Activated naive CD4-positive, alpha-beta T cell treated with anti-CD3 and anti-CD28 coated beads for 36 hours (primary cell): ENCODE measurements around the gene CIPC. TPM values are rescaled to one million over a fixed set of nuclear protein-coding genes. Genes with fewer than 3 reads are reported as not detected.

Experiments
- CTCF ChIA-PET: fragments of 350-600 bp; sonication (Branson Sonifier 250); formaldehyde crosslinking; loops from one replicate; lab custom pipeline; 2021; ENCODE audit warnings: antibody characterized with exemption; lab: Charles Lee
- DNase-seq: peaks from one replicate; pipeline ENCODE4 v3.0.0-alpha.2; 2020
- H3K27ac Mint-ChIP-seq: one replicate; pipeline ENCODE4 v1.8.0; 2021; ENCODE audit warnings: mild to moderate bottlenecking, mixed read lengths
- H3K27me3 Mint-ChIP-seq: one replicate; pipeline ENCODE4 v1.8.0; 2021; ENCODE audit warnings: low read depth, mixed read lengths
- H3K36me3 Mint-ChIP-seq: one replicate; pipeline ENCODE4 v1.8.0; 2021; ENCODE audit warnings: low read depth, mixed read lengths
- H3K4me1 Mint-ChIP-seq: one replicate; pipeline ENCODE4 v1.8.0; 2021; ENCODE audit warnings: low read depth, mixed read lengths
- H3K4me3 Mint-ChIP-seq: one replicate; pipeline ENCODE4 v1.8.0; 2021; ENCODE audit warnings: mild to moderate bottlenecking, moderate library complexity, mixed read lengths
- H3K9me3 Mint-ChIP-seq: one replicate; pipeline ENCODE4 v1.8.0; 2021; ENCODE audit warnings: mixed read lengths
- intact Hi-C: fragments of 100-400 bp; cut with micrococcal nuclease; formaldehyde crosslinking; loops from one replicate; pipeline ENCODE4 v1.15.1; 2023
- total RNA-seq, 2 experiments: library from RNA; stranded (reverse); gene quantifications; one replicate each; pipeline ENCODE4 v1.2.3, GENCODE V29; 2021

Gene CIPC
- total RNA-seq, 2 experiments from 2014 or later = 5.6 to 6.1 TPM

DNA sequence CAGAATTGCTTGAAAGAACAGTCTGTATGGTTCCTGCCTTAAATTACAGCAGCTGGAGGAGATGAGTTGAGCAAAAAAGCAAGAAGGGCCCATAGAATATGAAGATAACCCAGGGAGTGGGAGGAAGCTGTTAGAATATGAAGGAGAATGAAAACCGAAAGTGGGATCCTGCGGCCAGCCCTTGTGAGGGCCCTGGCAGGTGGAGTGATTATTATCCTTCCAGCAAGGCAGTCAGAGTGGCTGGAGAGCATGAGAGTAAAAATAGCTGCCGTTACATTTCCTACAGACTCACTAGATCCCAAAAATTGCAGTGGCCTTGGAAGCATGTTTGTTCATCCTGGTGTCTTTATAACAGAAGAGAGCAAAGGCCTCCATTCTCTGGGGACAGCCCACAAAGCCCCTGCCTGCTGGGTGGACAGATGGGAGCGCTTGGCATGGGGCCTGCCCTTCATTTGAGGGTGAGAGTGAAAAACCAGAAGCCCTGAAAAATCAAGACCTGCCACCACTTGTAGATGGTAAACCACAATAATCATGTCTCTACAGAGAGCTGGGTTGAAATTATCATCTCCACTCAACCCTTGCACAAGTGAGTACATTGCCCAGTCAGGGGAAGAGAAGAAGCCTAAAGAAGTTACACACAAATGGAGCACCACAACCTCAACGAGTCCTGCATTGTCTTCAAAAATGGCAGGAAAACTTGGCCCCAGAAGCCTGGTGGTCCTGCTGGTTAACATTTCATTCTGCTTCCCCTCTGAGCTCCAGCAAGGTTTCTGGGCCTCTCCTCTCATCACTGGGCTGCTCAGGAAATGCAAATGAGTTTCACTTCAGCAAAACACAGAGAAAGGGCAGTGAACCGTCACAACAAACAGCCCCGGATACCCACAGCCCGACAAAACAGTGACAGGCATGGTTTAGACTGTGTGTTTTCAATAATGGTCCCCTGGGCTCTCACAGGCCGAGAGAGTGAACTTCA, 23.0 kb downstream of the CIPC start:
- peak overlapping the region; percentile 1 for H3K4me3 Mint-ChIP-seq
- peak overlapping the region; percentile 75 for H3K27ac Mint-ChIP-seq

DNA sequence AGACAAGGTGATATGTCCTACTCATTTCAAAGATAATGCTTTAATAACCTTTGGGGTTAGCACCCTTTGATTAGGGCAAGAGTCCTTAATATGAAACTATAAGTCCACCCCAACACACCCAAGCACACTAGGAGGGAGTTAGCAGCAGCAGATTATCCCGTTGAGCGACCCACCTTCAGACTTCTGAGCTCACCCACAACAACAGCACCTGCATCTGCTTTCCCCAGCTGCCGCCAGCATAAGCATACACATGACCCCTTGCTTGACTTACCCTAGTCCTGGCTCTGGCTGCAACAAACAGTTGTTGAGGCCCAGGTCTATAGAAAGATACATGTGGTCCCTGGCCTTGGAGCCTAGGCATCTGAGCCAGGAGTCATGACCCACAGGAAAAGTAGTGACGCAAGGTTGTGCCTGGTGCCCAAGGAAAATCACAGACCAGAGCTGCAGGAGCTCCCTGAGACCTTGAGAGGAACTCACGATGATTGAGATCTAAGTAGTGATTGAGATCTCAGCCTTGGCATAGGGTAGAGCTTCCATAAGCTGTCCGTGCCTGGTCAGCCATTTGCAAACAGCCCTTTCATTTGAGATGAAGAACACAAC, 24.6 kb downstream of the CIPC start:
- no peaks in the 10 kb centered on the region for H3K9me3 Mint-ChIP-seq
- H3K4me1 Mint-ChIP-seq = peaks cover 36% of the 10 kb centered on the region
- peaks cover 6% of the 10 kb centered on the region for H3K36me3 Mint-ChIP-seq
- no peak overlapping the region for H3K4me3 Mint-ChIP-seq
- peaks cover 16% of the 10 kb centered on the region for H3K27me3 Mint-ChIP-seq
- CTCF ChIA-PET = interaction anchor here (1.2 to 2.7 kb wide), 3 partner anchors 30 to 209 kb away, joined by 3 to 16 read pairs (median 3); no protein-coding TSS in a partner anchor
- H3K27ac Mint-ChIP-seq = no peak overlapping the region
- intact Hi-C loops = no loop called here
- DNase-seq = no peak

More for the DNA sequence above, 23.0 kb downstream of the CIPC start:
- intact Hi-C loops = no loop called here
- Mint-ChIP-seq H3K36me3 (peaks cover 6% of the 10 kb centered on the region), H3K9me3 (no peaks in the 10 kb centered on the region), H3K4me1 (peaks cover 36% of the 10 kb centered on the region), H3K27me3 (peaks cover 14% of the 10 kb centered on the region)
- CTCF ChIA-PET = interaction anchor here (1.2 to 1.5 kb wide), 2 partner anchors 53 to 248 kb away, joined by 3 to 4 read pairs; no protein-coding TSS in a partner anchor
- DNase-seq = peak; percentile 59

DNA sequence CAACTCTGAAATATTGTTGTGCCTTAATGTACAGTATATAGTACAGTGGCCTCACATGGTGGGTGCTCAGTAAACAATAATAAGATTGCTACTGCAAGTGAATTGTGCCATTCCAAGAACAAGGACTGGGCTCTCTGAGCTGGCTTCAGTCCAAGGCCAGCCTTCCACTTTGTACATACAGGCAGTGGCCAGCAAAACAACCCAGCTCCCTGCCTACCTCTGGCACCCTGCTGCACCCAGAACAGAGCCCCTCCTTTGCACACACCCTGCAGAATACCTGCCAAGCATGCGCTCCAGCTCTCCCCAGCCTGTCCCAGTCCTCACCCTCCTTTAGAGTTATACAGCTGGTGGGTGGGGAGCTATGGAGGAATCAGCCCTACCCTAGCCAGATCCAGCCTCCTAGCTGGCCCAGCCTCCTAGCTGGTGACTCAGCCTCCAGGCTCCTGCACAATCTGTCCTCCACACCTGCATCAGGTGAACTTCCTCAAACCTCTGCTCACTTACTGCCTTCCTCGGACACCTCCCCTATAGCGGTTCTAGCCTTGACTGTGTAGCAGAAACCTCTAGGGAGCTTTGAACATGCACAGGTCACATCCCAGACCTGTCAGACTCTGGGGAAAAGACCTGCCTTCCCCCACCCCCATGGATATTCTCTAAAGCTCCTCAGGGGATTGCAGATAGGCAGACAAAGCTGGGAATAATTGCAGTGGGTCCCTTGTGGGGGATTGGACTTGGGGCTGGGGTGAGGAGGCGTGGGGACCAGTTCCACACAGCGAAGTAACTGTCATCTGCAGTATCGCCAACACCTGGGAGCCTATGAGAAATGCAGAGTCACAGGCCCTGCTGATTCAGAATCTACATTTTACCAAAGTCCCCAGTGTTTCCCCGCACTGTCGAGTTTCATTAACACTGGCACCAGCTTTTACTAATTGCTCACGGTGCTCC, 25.6 kb downstream of the CIPC start:
- Mint-ChIP-seq H3K4me1 (peaks cover 36% of the 10 kb centered on the region), H3K27me3 (peaks cover 16% of the 10 kb centered on the region), H3K27ac (peak overlapping the region; percentile 42), H3K4me3 (peak overlapping the region; percentile 77), H3K9me3 (no peaks in the 10 kb centered on the region), H3K36me3 (peaks cover 6% of the 10 kb centered on the region)
- intact Hi-C loops = loop anchor here (1.0 kb wide), 1 partner anchor 53 kb away; no protein-coding TSS in a partner anchor
- CTCF ChIA-PET = interaction anchor here (0.6 to 2.7 kb wide), 26 partner anchors 7 to 1104 kb away, joined by 3 to 17 read pairs (median 4); partner anchors contain the start of gene CIPC
- peak; percentile 51 for DNase-seq

DNA sequence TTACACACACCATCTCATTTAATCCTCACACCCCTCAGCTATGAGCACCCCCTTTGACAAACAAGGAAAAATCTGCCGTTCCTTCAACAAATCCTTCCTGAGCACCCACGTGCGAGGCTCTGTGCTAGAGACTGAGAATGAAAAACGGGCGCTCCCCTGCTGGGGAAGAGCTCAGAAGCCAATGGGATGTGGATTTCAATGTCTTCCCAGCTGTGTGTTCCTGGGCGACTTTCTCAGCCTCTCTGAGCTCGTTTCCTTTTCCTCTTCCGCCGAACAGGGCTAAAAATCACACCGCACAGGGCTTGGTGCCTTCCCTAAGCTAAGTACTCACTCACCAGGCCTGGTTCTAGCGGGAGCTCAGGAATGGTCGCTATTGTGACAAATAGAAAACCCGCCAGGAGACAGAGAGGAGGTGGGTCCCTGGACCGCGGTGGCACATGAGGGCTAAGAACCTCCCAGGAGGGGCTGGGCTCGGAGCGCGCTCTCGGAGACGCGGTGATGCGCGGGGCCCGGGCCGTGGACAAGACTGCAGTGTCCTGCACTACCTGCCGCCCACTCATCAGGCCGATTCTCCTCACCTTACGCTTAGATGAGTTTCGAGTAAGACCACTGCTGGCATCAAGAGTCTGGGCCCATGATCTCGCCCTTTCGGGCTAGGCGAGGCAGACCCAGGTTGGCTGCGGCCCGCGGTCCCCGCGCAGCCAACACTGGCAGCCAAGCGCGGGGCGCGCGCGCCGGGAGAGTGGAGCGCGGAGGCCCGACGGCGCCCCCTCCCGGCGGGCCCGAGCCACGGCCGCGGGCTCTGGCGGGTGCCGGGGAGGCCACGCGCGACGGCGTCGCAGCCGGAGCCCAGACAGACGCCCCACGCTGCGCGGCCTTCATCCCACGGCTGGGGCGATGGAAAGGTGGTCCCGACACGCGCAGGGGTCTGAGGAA, 26.6 kb downstream of the CIPC start:
- peaks cover 36% of the 10 kb centered on the region for H3K4me1 Mint-ChIP-seq

DNA sequence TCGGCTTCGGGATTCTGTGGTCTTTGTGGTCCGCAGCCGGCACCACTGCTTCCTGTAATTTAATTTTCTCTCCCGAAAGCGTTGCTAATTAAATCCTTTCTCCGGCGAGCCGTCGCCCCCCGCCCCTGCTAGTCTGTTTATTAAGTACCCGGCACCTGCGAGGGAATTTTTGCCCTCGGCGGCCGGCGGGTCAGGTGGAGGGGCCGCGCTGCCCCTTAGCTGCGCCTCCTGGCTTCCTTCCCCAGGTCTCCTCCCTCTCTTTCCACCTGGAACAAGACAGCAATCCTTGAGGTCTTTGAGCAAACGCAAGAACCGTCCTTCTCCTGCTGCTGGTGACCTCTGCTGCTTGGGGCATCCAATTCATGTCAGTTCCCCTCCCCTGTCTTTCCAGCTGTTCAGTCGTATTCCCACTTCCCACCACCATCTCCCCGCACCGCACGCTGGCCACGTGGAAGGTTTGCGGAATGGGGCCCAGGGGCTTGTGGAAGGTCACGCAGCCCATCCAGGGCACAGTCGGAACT, 27.3 kb downstream of the CIPC start:
- Mint-ChIP-seq H3K9me3 (no peaks in the 10 kb centered on the region), H3K27me3 (peaks cover 16% of the 10 kb centered on the region), H3K4me1 (peaks cover 31% of the 10 kb centered on the region), H3K36me3 (peaks cover 6% of the 10 kb centered on the region), H3K27ac (no peak overlapping the region), H3K4me3 (peak overlapping the region; percentile 44)
- intact Hi-C loops = loop anchor here (1.0 kb wide), 1 partner anchor 27 kb away; the partner anchor contains the start of gene CIPC
- CTCF ChIA-PET = interaction anchor here (1.1 to 2.1 kb wide), 4 partner anchors 12 to 225 kb away, joined by 3 to 14 read pairs (median 3); no protein-coding TSS in a partner anchor
- DNase-seq = no peak

More for the DNA sequence above, 26.6 kb downstream of the CIPC start:
- Mint-ChIP-seq H3K27ac (peak overlapping the region; percentile 42), H3K27me3 (peaks cover 16% of the 10 kb centered on the region), H3K9me3 (no peaks in the 10 kb centered on the region), H3K36me3 (peaks cover 6% of the 10 kb centered on the region), H3K4me3 (peak overlapping the region; percentile 77)
- DNase-seq = peak; percentile 69
- intact Hi-C loops = loop anchor here (1.0 kb wide), 2 partner anchors 26 to 54 kb away; partner anchors contain the start of gene CIPC
- CTCF ChIA-PET = interaction anchor here (0.6 to 2.7 kb wide), 26 partner anchors 8 to 1105 kb away, joined by 3 to 17 read pairs (median 4); partner anchors contain the start of gene CIPC

DNA sequence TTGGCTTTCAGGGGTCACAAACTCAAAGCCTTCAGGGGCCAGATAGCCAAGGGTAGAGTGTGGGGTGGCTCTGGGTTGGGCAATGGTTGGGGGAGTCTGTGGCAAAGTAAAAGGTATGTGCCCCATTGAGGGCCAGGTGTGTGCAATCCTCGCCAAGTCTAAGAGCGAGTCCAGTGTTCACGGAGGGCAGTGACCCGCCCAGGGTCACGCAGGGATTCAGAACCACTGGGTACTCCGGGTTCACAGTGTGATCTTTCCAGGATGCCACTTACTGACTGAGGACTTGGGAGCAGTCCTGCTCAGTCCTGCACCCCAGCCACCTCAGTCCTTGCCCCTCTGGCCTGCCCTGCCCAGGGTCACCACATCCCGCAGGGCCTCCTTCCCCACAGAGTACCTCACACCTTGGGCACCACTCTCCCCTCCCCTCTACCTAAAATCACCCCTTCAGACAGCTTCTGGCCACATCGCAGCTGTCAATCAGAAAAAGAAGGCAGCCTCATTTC, 27.8 kb downstream of the CIPC start:
- H3K27ac Mint-ChIP-seq = no peak overlapping the region
- no peaks in the 10 kb centered on the region for H3K9me3 Mint-ChIP-seq
- H3K4me1 Mint-ChIP-seq = peaks cover 27% of the 10 kb centered on the region
- CTCF ChIA-PET = interaction anchor here (0.9 to 1.6 kb wide), 5 partner anchors 25 to 225 kb away, joined by 3 to 5 read pairs (median 3); partner anchors contain the start of gene CIPC
- peaks cover 16% of the 10 kb centered on the region for H3K27me3 Mint-ChIP-seq
- no peak for DNase-seq
- peaks cover 3% of the 10 kb centered on the region for H3K36me3 Mint-ChIP-seq
- intact Hi-C loops = loop anchor here (1.0 kb wide), 1 partner anchor 28 kb away; the partner anchor contains the start of gene CIPC
- H3K4me3 Mint-ChIP-seq = peak overlapping the region; percentile 44

DNA sequence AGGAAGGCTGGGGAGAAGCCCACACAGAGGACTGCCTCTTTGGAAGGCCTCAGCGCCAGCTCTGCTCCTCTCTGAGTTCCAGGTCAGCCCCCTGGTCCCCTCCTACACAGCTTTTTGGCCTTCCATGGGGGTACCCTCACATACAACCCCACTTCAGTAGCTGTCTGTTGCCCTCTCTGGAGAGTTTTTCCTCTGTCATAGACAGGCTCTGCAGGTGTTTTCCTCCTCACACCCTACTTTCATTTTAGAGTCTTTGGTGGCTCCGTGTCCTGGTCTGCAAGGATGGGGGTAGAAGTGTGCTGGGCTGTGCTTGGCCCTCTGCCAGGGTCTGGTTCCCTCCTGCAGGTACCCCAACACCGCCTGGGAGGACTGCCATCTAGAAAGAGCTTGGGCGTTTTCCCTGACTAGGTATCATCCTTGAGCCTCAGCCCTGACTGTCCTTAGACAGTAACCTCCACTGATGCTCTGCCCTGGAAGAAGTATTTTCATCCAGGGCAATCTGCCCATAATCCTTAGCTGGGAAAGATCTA, 28.5 kb downstream of the CIPC start:
- H3K36me3 Mint-ChIP-seq = peaks cover 1% of the 10 kb centered on the region
- H3K27me3 Mint-ChIP-seq = peaks cover 17% of the 10 kb centered on the region
- H3K9me3 Mint-ChIP-seq = no peaks in the 10 kb centered on the region
- CTCF ChIA-PET = interaction anchor here (0.9 to 1.6 kb wide), 4 partner anchors 25 to 226 kb away, joined by 3 to 5 read pairs (median 3); partner anchors contain the start of gene CIPC
- H3K4me1 Mint-ChIP-seq = peaks cover 21% of the 10 kb centered on the region
- no peak overlapping the region for H3K27ac Mint-ChIP-seq
- DNase-seq = no peak
- H3K4me3 Mint-ChIP-seq = no peak overlapping the region
- intact Hi-C loops = no loop called here

DNA sequence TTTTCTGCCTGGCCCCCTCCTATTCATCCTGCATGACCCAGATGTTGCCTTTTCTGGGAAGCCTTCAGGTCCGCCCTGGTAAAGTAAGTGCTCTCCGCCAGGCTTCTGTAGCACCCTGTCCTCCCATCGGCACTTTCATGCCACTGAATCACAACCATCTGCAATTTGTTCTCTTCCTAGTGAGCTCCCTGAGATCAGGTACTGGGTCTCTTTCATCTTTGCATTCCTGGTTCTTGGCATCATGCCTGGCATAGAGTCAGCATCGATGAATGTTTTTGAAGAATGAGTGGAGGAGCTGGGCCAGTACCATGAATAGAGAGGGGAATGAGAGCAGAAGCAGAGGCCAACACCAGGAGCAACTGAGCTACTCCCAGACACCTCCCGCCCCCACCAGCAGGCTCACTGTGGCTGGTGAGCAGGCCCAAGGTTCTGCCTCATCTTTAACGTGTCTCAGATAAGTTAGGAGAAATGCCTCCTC, 30.4 kb downstream of the CIPC start:
- intact Hi-C loops = no loop called here
- DNase-seq = no peak
- H3K36me3 Mint-ChIP-seq = no peaks in the 10 kb centered on the region
- no peaks in the 10 kb centered on the region for H3K9me3 Mint-ChIP-seq
- peaks cover 36% of the 10 kb centered on the region for H3K27me3 Mint-ChIP-seq
- H3K4me1 Mint-ChIP-seq = peaks cover 14% of the 10 kb centered on the region
- no peak overlapping the region for H3K4me3 Mint-ChIP-seq
- CTCF ChIA-PET = no interaction called here
- no peak overlapping the region for H3K27ac Mint-ChIP-seq

DNA sequence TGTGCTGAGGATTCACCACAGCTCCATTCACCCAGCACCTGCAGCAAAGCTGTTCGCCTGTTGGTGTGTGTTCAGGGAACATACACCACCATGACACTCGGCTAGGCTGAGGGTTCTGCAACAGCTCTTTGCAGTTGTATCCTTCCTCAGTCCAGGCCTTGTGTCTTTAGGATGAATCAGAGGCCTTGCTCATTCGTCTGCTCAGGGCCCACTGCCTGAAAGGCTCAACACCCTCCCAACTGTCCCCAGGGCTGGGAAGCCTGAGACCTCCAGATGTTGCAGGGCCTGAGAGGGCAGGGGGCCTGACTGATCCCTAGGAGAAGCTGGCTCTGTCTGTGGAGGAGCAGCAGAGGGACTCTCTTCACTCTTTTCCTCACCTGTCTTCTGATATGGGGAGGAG, 32.3 kb downstream of the CIPC start:
- no peak for DNase-seq
- H3K9me3 Mint-ChIP-seq = no peaks in the 10 kb centered on the region
- H3K4me1 Mint-ChIP-seq = peaks cover 2% of the 10 kb centered on the region
- CTCF ChIA-PET = interaction anchor here (1.3 kb wide), 1 partner anchor 217 kb away, joined by 3 read pairs; no protein-coding TSS in a partner anchor
- H3K27me3 Mint-ChIP-seq = peaks cover 48% of the 10 kb centered on the region
- no peak overlapping the region for H3K27ac Mint-ChIP-seq
- no peaks in the 10 kb centered on the region for H3K36me3 Mint-ChIP-seq
- no peak overlapping the region for H3K4me3 Mint-ChIP-seq
- intact Hi-C loops = loop anchor here (5.0 kb wide), 1 partner anchor 77 kb away; no protein-coding TSS in a partner anchor
